Lung (tissue), 12 donors: Measurements from ENCODE around the gene FYB1. TPM values are rescaled to one million over a fixed set of nuclear protein-coding genes. Genes with fewer than 3 reads are reported as not detected.
"Not testable (repeated sequence)": the region's sequence is repeated elsewhere in the genome, so short reads cannot be mapped to it uniquely, and the experiment has no call there.

Experiments
- ATAC-seq: fragments of 200-7000 bp; cut with Tn5 transposase; one replicate; pipeline ENCODE4 v1.9.1; 2020; ENCODE audit warnings: moderate number of reproducible peaks; ENCODE audit not compliant: insufficient read depth, low FRiP score
- DNase-seq, 3 donors: peaks; one replicate each; pipeline ENCODE4 v3.0.0-alpha.2; 2013 to 2017
- H3K27ac ChIP-seq, 2 donors: one replicate each; pipeline ENCODE4 v1.5.1; 2013; ENCODE audit warnings: mild to moderate bottlenecking in 2 of 2, moderate library complexity in 2 of 2, control low read depth in 1 of 2, inconsistent platforms in 1 of 2, low read depth in 1 of 2, low read length in 1 of 2
- H3K27me3 ChIP-seq, 3 donors: one replicate each; pipeline ENCODE4 v1.5.1; 2013; ENCODE audit warnings: low read length in 2 of 3; ENCODE audit not compliant: control insufficient read depth in 3 of 3, insufficient read depth in 3 of 3
- H3K36me3 ChIP-seq, 4 donors: one replicate each; pipeline ENCODE4 v1.5.1; 2013; ENCODE audit warnings: low read length in 4 of 4, mild to moderate bottlenecking in 1 of 4, moderate library complexity in 1 of 4; ENCODE audit not compliant: control insufficient read depth in 4 of 4, insufficient read depth in 4 of 4
- H3K4me1 ChIP-seq, 5 donors: one replicate each; pipeline ENCODE4 v1.5.1; 2013; ENCODE audit warnings: low read length in 5 of 5, mild to moderate bottlenecking in 2 of 5, moderate library complexity in 1 of 5; ENCODE audit not compliant: control insufficient read depth in 5 of 5, insufficient read depth in 5 of 5
- H3K4me3 ChIP-seq: one replicate; pipeline ENCODE4 v1.5.1; 2013; ENCODE audit warnings: mild to moderate bottlenecking, control low read depth, moderate library complexity
- H3K9ac ChIP-seq, 2 donors: one replicate each; pipeline ENCODE4 v1.5.1; 2013; ENCODE audit warnings: low read length in 2 of 2, control low read depth in 1 of 2; ENCODE audit not compliant: insufficient read depth in 1 of 2
- H3K9me3 ChIP-seq, 4 donors: one replicate each; pipeline ENCODE4 v1.5.1; 2013; ENCODE audit warnings: low read length in 3 of 4, mild to moderate bottlenecking in 1 of 4, moderate library complexity in 1 of 4; ENCODE audit not compliant: control insufficient read depth in 4 of 4, insufficient read depth in 3 of 4
- CTCF ChIP-seq: IDR thresholded peaks from 2 replicates; pipeline ENCODE4 v1.5.1; 2012; ENCODE audit warnings: mild to moderate bottlenecking; ENCODE audit errors: control extremely low read depth, extremely low read depth
- WGBS, 2 donors: extraction: QIAGEN DNeasy Blood & Tissue Kit; methylation state at CpG; one replicate each; pipeline ENCODE4 v1.1.7; 2013; 5-methylcytosine and 5-hydroxymethylcytosine counted together
- polyA plus RNA-seq, 2 donors: library from polyadenylated mRNA; stranded (reverse); fragments of 200-250 nt; gene quantifications; one replicate each; pipeline ENCODE4 v1.2.1, GENCODE V29; 2013
- total RNA-seq, 2 donors: library from RNA; depleted of rRNA in 1 of 2; stranded (reverse); fragments of >200 nt in 1 of 2; gene quantifications; one replicate each; pipeline ENCODE4 v1.2.1, GENCODE V29; 2014 to 2021
- donor health status: control.
- donor health status: control.
- donor health status: Bipolar disorder and iron deficiency.
- donor health status: healthy.
- donor health status: DM: yes; HTN: yes; CAD: no.

FYB1 gene
- total and polyA plus RNA-seq, 4 donors, result 4.5 to 51.4 (median 32.5) TPM

GRCh38 chr5:39238366-39239105 lies 19.2 kb upstream of the FYB1 start:
- TF ChIP-seq CTCF, result no peak
- Histone ChIP-seq H3K9ac (no peak overlapping the region), H3K9me3 (peaks cover 0 to 7% (median 4%) of the 10 kb centered on the region in 4 donors), H3K4me1 (no peaks in the 10 kb centered on the region), H3K27ac (no peak overlapping the region), H3K27me3 (no peaks in the 10 kb centered on the region), H3K4me3 (no peak overlapping the region), H3K36me3 (no peaks in the 10 kb centered on the region)
- no peak for DNase-seq
- no peak for ATAC-seq
- WGBS, 2 donors, result 45 to 54% methylated on average over 3 of the region's 3 CpGs

- DNase-seq, result peak in 1 of 3 donors; percentile 35
- Histone ChIP-seq H3K36me3 (no peaks in the 10 kb centered on the region), H3K4me3 (no peak overlapping the region), H3K9ac (no peak overlapping the region), H3K27ac (no peak overlapping the region), H3K27me3 (no peaks in the 10 kb centered on the region), H3K9me3 (peaks cover 0 to 7% (median 4%) of the 10 kb centered on the region in 4 donors), H3K4me1 (no peaks in the 10 kb centered on the region)
- WGBS, 2 donors, result 58 to 61% methylated on average over 1 of the region's 1 CpG
- no peak for TF ChIP-seq CTCF
- ATAC-seq, result no peak
Measured at GRCh38 chr5:39236718-39237117, 17.4 kb upstream of the FYB1 start.

GRCh38 chr5:39235648-39236047 lies 16.3 kb upstream of the FYB1 start:
- Histone ChIP-seq H3K36me3 (no peaks in the 10 kb centered on the region), H3K4me1 (no peaks in the 10 kb centered on the region), H3K9me3 (peaks cover 0 to 3% (median 1%) of the 10 kb centered on the region in 4 donors), H3K27ac (no peak overlapping the region), H3K4me3 (no peak overlapping the region), H3K27me3 (no peaks in the 10 kb centered on the region), H3K9ac (no peak overlapping the region)
- WGBS, 2 donors, result 50 to 57% methylated on average over 3 of the region's 3 CpGs
- no peak for ATAC-seq
- no peak for TF ChIP-seq CTCF
- no peak for DNase-seq

GRCh38 chr5:39234494-39234893 lies 15.1 kb upstream of the FYB1 start:
- H3K4me1 ChIP-seq, H3K36me3 ChIP-seq, DNase-seq, H3K4me3 ChIP-seq, H3K27ac ChIP-seq, ATAC-seq, H3K9ac ChIP-seq, H3K27me3 ChIP-seq, H3K9me3 ChIP-seq: not testable (repeated sequence)
- 88 to 92% methylated on average over 1 of the region's 1 CpG for WGBS, 2 donors
